BLaER1 (cell line): ENCODE results near the gene ARSG.
A peak's percentile ranks its signal among the peaks of the same experiment; 100 is the strongest.

ENCODE experiments used
- H3K27ac ChIP-seq: shearing (Covaris generic); formaldehyde crosslinking; 2 replicates; pipeline ENCODE4 v1.8.1; 2022
- H3K27me3 ChIP-seq: shearing (Covaris generic); formaldehyde crosslinking; 2 replicates; pipeline ENCODE4 v1.8.1; 2022
- H3K36me3 ChIP-seq: shearing (Covaris generic); formaldehyde crosslinking; 2 replicates; pipeline ENCODE4 v1.8.1; 2022
- H3K4me1 ChIP-seq: shearing (Covaris generic); formaldehyde crosslinking; 2 replicates; pipeline ENCODE4 v1.8.1; 2022
- H3K4me2 ChIP-seq: shearing (Covaris generic); formaldehyde crosslinking; 2 replicates; pipeline ENCODE4 v1.8.1; 2022
- H3K4me3 ChIP-seq: shearing (Covaris generic); formaldehyde crosslinking; 2 replicates; pipeline ENCODE4 v1.8.1; 2022
- H3K9ac ChIP-seq: shearing (Covaris generic); formaldehyde crosslinking; 2 replicates; pipeline ENCODE4 v1.8.1; 2022
- H3K9me3 ChIP-seq: shearing (Covaris generic); formaldehyde crosslinking; 2 replicates; pipeline ENCODE4 v1.8.1; 2022
- H4K20me1 ChIP-seq: shearing (Covaris generic); formaldehyde crosslinking; 2 replicates; pipeline ENCODE4 v1.8.1; 2022
- Cebpa-rat ChIP-seq: shearing (Covaris generic); IDR thresholded peaks from 2 replicates; pipeline ENCODE4 v1.8.1; 2022

Gene ARSG

GRCh38 chr17:68315930-68316329 lies 24.6 kb downstream of the ARSG start:
- no peaks in the 10 kb centered on the region for H3K9me3 ChIP-seq
- no peak for TF ChIP-seq Cebpa-rat
- H3K27ac ChIP-seq = no peak overlapping the region
- peaks cover 48% of the 10 kb centered on the region for H3K4me1 ChIP-seq
- H3K4me3 ChIP-seq = no peak overlapping the region
- H3K27me3 ChIP-seq = no peaks in the 10 kb centered on the region
- H4K20me1 ChIP-seq = no peaks in the 10 kb centered on the region
- no peak overlapping the region for H3K4me2 ChIP-seq
- no peaks in the 10 kb centered on the region for H3K36me3 ChIP-seq
- no peak overlapping the region for H3K9ac ChIP-seq

- H3K4me2 ChIP-seq = no peak overlapping the region
- H4K20me1 ChIP-seq = no peaks in the 10 kb centered on the region
- no peak overlapping the region for H3K9ac ChIP-seq
- peaks cover 40% of the 10 kb centered on the region for H3K4me1 ChIP-seq
- H3K36me3 ChIP-seq = no peaks in the 10 kb centered on the region
- no peak overlapping the region for H3K4me3 ChIP-seq
- H3K27ac ChIP-seq = no peak overlapping the region
- H3K27me3 ChIP-seq = no peaks in the 10 kb centered on the region
- H3K9me3 ChIP-seq = no peaks in the 10 kb centered on the region
- TF ChIP-seq Cebpa-rat = no peak
Observed at GRCh38 chr17:68317458-68317857, 26.2 kb downstream of the ARSG start.

GRCh38 chr17:68318103-68318991 lies 27.1 kb downstream of the ARSG start:
- no peaks in the 10 kb centered on the region for H3K36me3 ChIP-seq
- no peaks in the 10 kb centered on the region for H4K20me1 ChIP-seq
- H3K27me3 ChIP-seq = no peaks in the 10 kb centered on the region
- no peaks in the 10 kb centered on the region for H3K9me3 ChIP-seq
- no peak overlapping the region for H3K9ac ChIP-seq
- no peak overlapping the region for H3K4me3 ChIP-seq
- no peak for TF ChIP-seq Cebpa-rat
- peak overlapping the region; percentile 47; the same call in 1 of the 2 replicates for H3K4me2 ChIP-seq
- H3K4me1 ChIP-seq = peaks cover 33% of the 10 kb centered on the region
- no peak overlapping the region for H3K27ac ChIP-seq

GRCh38 chr17:68319410-68320162 lies 28.3 kb downstream of the ARSG start:
- Histone ChIP-seq H3K4me3 (no peak overlapping the region), H3K36me3 (no peaks in the 10 kb centered on the region), H3K9ac (no peak overlapping the region), H3K27ac (no peak overlapping the region), H4K20me1 (no peaks in the 10 kb centered on the region), H3K27me3 (no peaks in the 10 kb centered on the region), H3K9me3 (peaks cover 5% of the 10 kb centered on the region), H3K4me1 (peaks cover 30% of the 10 kb centered on the region), H3K4me2 (peak overlapping the region; percentile 47)
- no peak for TF ChIP-seq Cebpa-rat

GRCh38 chr17:68320311-68320865 lies 29.1 kb downstream of the ARSG start:
- no peak overlapping the region for H3K27ac ChIP-seq
- H4K20me1 ChIP-seq = no peaks in the 10 kb centered on the region
- H3K36me3 ChIP-seq = no peaks in the 10 kb centered on the region
- no peak overlapping the region for H3K4me2 ChIP-seq
- H3K9me3 ChIP-seq = peaks cover 13% of the 10 kb centered on the region
- no peak overlapping the region for H3K9ac ChIP-seq
- no peak overlapping the region for H3K4me3 ChIP-seq
- no peak for TF ChIP-seq Cebpa-rat
- no peaks in the 10 kb centered on the region for H3K27me3 ChIP-seq
- peaks cover 23% of the 10 kb centered on the region for H3K4me1 ChIP-seq

GRCh38 chr17:68320943-68321555 lies 29.8 kb downstream of the ARSG start:
- Histone ChIP-seq H4K20me1 (no peaks in the 10 kb centered on the region), H3K4me3 (no peak overlapping the region), H3K9me3 (peaks cover 17% of the 10 kb centered on the region), H3K4me1 (peaks cover 23% of the 10 kb centered on the region), H3K9ac (no peak overlapping the region), H3K36me3 (no peaks in the 10 kb centered on the region), H3K27me3 (no peaks in the 10 kb centered on the region), H3K27ac (no peak overlapping the region), H3K4me2 (no peak overlapping the region)
- no peak for TF ChIP-seq Cebpa-rat

- H3K36me3 ChIP-seq = no peaks in the 10 kb centered on the region
- H3K4me1 ChIP-seq = peaks cover 23% of the 10 kb centered on the region
- H3K4me3 ChIP-seq = no peak overlapping the region
- no peaks in the 10 kb centered on the region for H4K20me1 ChIP-seq
- no peak overlapping the region for H3K27ac ChIP-seq
- H3K4me2 ChIP-seq = no peak overlapping the region
- no peaks in the 10 kb centered on the region for H3K27me3 ChIP-seq
- no peak overlapping the region for H3K9ac ChIP-seq
- peaks cover 17% of the 10 kb centered on the region for H3K9me3 ChIP-seq
- TF ChIP-seq Cebpa-rat = no peak
Observed at GRCh38 chr17:68321556-68321954, 30.3 kb downstream of the ARSG start.

GRCh38 chr17:68322630-68323029 lies 31.3 kb downstream of the ARSG start:
- no peak overlapping the region for H3K4me3 ChIP-seq
- H3K9me3 ChIP-seq = peaks cover 17% of the 10 kb centered on the region
- no peak overlapping the region for H3K4me2 ChIP-seq
- H3K4me1 ChIP-seq = peaks cover 18% of the 10 kb centered on the region
- no peaks in the 10 kb centered on the region for H3K36me3 ChIP-seq
- no peak for TF ChIP-seq Cebpa-rat
- H4K20me1 ChIP-seq = no peaks in the 10 kb centered on the region
- no peaks in the 10 kb centered on the region for H3K27me3 ChIP-seq
- no peak overlapping the region for H3K27ac ChIP-seq
- H3K9ac ChIP-seq = no peak overlapping the region

- Histone ChIP-seq H3K9me3 (peaks cover 23% of the 10 kb centered on the region), H3K27me3 (no peaks in the 10 kb centered on the region), H3K4me2 (no peak overlapping the region), H3K4me3 (no peak overlapping the region), H4K20me1 (no peaks in the 10 kb centered on the region), H3K36me3 (no peaks in the 10 kb centered on the region), H3K27ac (no peak overlapping the region), H3K9ac (no peak overlapping the region), H3K4me1 (peaks cover 8% of the 10 kb centered on the region)
- TF ChIP-seq Cebpa-rat = no peak
Observed at GRCh38 chr17:68324114-68324513, 32.8 kb downstream of the ARSG start.
